ENCODE results near the gene RAD51B. TPM values are rescaled to one million over a fixed set of nuclear protein-coding genes. Genes with fewer than 3 reads are reported as not detected.

The RAD51B gene
- total RNA-seq, 2 donors from 2014 or later: 22.8 to 33.8 TPM

DNA sequence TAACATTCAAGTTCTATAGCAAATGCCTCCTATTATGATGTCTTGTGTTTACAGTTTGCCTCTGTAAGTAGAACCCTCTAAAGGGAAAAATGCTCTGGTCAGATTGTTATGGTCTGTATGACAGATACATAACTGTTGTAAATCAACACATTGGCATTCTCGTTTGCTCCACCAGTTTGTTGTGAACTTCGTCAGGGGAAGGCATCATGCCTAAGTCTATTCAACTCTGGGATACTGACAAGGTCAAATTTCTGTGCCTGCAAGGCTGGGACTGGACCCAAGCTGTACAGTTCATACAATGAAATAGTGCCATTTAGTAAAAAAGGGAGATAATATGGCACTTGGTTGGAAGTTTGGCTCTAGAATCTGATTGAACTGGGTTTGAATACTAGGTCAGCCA is 392.3 kb downstream of the RAD51B start:
- peaks cover 5% of the 10 kb centered on the region for H3K4me1 ChIP-seq (ENCODE audit: control insufficient read depth, insufficient read depth, low read length)
- DNase-seq: no peak
- H3K27ac ChIP-seq (ENCODE audit: low read depth, low read length): no peak overlapping the region
- H3K9ac ChIP-seq (ENCODE audit: extremely low read depth, low read length, poor library complexity, severe bottlenecking): no peak overlapping the region
- H3K9me3 ChIP-seq (ENCODE audit: control insufficient read depth, low read length): no peaks in the 10 kb centered on the region
- TF ChIP-seq, protein P1, sequence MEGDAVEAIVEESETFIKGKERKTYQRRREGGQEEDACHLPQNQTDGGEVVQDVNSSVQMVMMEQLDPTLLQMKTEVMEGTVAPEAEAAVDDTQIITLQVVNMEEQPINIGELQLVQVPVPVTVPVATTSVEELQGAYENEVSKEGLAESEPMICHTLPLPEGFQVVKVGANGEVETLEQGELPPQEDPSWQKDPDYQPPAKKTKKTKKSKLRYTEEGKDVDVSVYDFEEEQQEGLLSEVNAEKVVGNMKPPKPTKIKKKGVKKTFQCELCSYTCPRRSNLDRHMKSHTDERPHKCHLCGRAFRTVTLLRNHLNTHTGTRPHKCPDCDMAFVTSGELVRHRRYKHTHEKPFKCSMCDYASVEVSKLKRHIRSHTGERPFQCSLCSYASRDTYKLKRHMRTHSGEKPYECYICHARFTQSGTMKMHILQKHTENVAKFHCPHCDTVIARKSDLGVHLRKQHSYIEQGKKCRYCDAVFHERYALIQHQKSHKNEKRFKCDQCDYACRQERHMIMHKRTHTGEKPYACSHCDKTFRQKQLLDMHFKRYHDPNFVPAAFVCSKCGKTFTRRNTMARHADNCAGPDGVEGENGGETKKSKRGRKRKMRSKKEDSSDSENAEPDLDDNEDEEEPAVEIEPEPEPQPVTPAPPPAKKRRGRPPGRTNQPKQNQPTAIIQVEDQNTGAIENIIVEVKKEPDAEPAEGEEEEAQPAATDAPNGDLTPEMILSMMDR (conservative IDR thresholded peaks at IDR 0.05): no peak
- Mint-ChIP-seq H3K4me1 (peaks cover 23% of the 10 kb centered on the region), H3K27me3 (ENCODE audit: insufficient read depth) (no peaks in the 10 kb centered on the region), H3K27ac (no peak overlapping the region), H3K4me3 (no peak overlapping the region), H3K36me3 (ENCODE audit: low read depth) (no peaks in the 10 kb centered on the region), H3K9me3 (no peaks in the 10 kb centered on the region)
- H3K36me3 ChIP-seq (ENCODE audit: control insufficient read depth, insufficient read depth, low read length): no peaks in the 10 kb centered on the region
- no peak overlapping the region for H3K4me3 ChIP-seq (ENCODE audit: low read length)
- WGBS, 2 experiments (ENCODE audit: insufficient coverage in 1 of 2, insufficient read length in 1 of 2): 93 to 96% methylated on average over 2 of the region's 2 CpGs
- no peaks in the 10 kb centered on the region for H3K27me3 ChIP-seq (ENCODE audit: control insufficient read depth, insufficient read depth, low read length, poor library complexity, severe bottlenecking)

DNA sequence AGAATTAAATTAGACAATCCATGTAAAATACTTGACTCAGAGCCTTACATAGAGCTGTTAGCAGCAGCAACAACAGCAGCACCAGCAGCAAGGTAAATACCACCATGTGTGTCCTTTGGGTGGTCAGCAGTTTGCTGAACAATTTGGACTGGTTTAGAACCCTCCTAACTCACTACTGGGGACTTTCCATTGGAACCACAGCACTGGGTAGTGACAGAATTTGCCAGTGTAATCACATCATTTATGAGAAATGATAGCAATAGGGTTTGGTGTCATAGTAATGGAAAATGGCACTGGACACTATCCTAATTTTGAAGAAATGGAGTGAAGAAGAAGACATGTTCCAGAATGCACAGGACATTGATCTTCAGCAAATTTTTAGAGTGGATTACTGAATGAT is 392.8 kb downstream of the RAD51B start:
- H3K27me3 ChIP-seq (ENCODE audit: control insufficient read depth, insufficient read depth, low read length, poor library complexity, severe bottlenecking): no peaks in the 10 kb centered on the region
- H3K36me3 ChIP-seq (ENCODE audit: control insufficient read depth, insufficient read depth, low read length): no peaks in the 10 kb centered on the region
- H3K27ac ChIP-seq (ENCODE audit: low read depth, low read length): no peak overlapping the region
- no peak overlapping the region for H3K4me3 Mint-ChIP-seq
- H3K4me1 Mint-ChIP-seq: peaks cover 28% of the 10 kb centered on the region
- H3K27ac Mint-ChIP-seq: no peak overlapping the region
- no peaks in the 10 kb centered on the region for H3K27me3 Mint-ChIP-seq (ENCODE audit: insufficient read depth)
- no peaks in the 10 kb centered on the region for H3K36me3 Mint-ChIP-seq (ENCODE audit: low read depth)
- no peaks in the 10 kb centered on the region for H3K9me3 Mint-ChIP-seq
- H3K9me3 ChIP-seq (ENCODE audit: control insufficient read depth, low read length): no peaks in the 10 kb centered on the region
- TF ChIP-seq, protein P1 (conservative IDR thresholded peaks at IDR 0.05): no peak
- no peak overlapping the region for H3K9ac ChIP-seq (ENCODE audit: extremely low read depth, low read length, poor library complexity, severe bottlenecking)
- peaks cover 5% of the 10 kb centered on the region for H3K4me1 ChIP-seq (ENCODE audit: control insufficient read depth, insufficient read depth, low read length)
- DNase-seq: no peak
- no peak overlapping the region for H3K4me3 ChIP-seq (ENCODE audit: low read length)

DNA sequence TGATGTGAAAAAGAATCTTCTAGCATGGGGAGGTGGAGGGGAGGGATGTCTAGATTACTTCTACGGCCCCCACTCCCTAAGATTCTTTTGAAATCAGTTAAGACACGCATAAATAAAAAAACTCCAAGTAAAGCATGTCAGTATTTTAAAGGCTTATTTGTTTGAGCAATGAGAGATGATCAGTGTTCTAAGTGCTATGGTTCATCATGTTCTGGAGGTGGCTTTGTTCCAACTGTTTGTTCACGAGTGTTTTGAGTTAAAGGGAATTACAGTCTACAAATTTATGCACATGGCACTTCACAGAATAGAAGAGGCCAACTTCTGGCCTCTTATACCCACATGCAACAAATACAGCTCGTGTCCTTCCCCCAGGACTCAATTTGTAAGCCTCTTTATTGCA is 394.9 kb downstream of the RAD51B start:
- H3K4me1 ChIP-seq (ENCODE audit: control insufficient read depth, insufficient read depth, low read length): peaks cover 8% of the 10 kb centered on the region
- no peak overlapping the region for H3K4me3 Mint-ChIP-seq
- H3K4me3 ChIP-seq (ENCODE audit: low read length): no peak overlapping the region
- no peak for DNase-seq
- H3K9ac ChIP-seq (ENCODE audit: extremely low read depth, low read length, poor library complexity, severe bottlenecking): no peak overlapping the region
- 96 to 100% methylated on average over 2 to 4 of the region's 4 CpGs for WGBS, 2 experiments (ENCODE audit: insufficient coverage in 1 of 2, insufficient read length in 1 of 2)
- TF ChIP-seq, protein P1 (conservative IDR thresholded peaks at IDR 0.05): no peak
- no peak overlapping the region for H3K27ac ChIP-seq (ENCODE audit: low read depth, low read length)
- no peaks in the 10 kb centered on the region for H3K36me3 ChIP-seq (ENCODE audit: control insufficient read depth, insufficient read depth, low read length)
- peaks cover 28% of the 10 kb centered on the region for H3K4me1 Mint-ChIP-seq
- no peaks in the 10 kb centered on the region for H3K36me3 Mint-ChIP-seq (ENCODE audit: low read depth)
- no peaks in the 10 kb centered on the region for H3K27me3 Mint-ChIP-seq (ENCODE audit: insufficient read depth)
- H3K9me3 ChIP-seq (ENCODE audit: control insufficient read depth, low read length): no peaks in the 10 kb centered on the region
- H3K9me3 Mint-ChIP-seq: no peaks in the 10 kb centered on the region
- H3K27ac Mint-ChIP-seq: no peak overlapping the region
- H3K27me3 ChIP-seq (ENCODE audit: control insufficient read depth, insufficient read depth, low read length, poor library complexity, severe bottlenecking): no peaks in the 10 kb centered on the region

Data from endodermal cell (in vitro differentiated cells).